Fibroblast of peridontal ligament (primary cell): ENCODE measurements around the gene PAK5.

Source experiments
- DNase-seq: peaks from one replicate; pipeline ENCODE4 v3.0.0-alpha.2; 2010; ENCODE audit errors: extremely low read depth

Gene PAK5

GRCh38 chr20:9789131-9789530 is 49.7 kb downstream of the PAK5 start:
- DNase-seq = no peak

GRCh38 chr20:9775176-9775575 is 63.7 kb downstream of the PAK5 start:
- DNase-seq = no peak

- DNase-seq = no peak
These were observed 68.9 kb downstream of the PAK5 start for GRCh38 chr20:9769954-9770353.

- no peak for DNase-seq
These were observed 77.4 kb downstream of the PAK5 start for GRCh38 chr20:9761476-9761875.

- no peak for DNase-seq
These were observed 79.5 kb downstream of the PAK5 start for GRCh38 chr20:9759392-9759791.

- DNase-seq = no peak
These were observed 80.1 kb downstream of the PAK5 start for GRCh38 chr20:9758752-9759151.

- no peak for DNase-seq
These were observed 82.2 kb downstream of the PAK5 start for GRCh38 chr20:9756660-9757059.

GRCh38 chr20:9755301-9755700 is 83.6 kb downstream of the PAK5 start:
- DNase-seq = no peak

GRCh38 chr20:9744551-9744950 is 94.3 kb downstream of the PAK5 start:
- DNase-seq = no peak

- no peak for DNase-seq
These were observed 95.0 kb downstream of the PAK5 start for GRCh38 chr20:9743871-9744270.

- DNase-seq = no peak
These were observed 96.1 kb downstream of the PAK5 start for GRCh38 chr20:9742821-9743220.

- DNase-seq = no peak
These were observed 96.9 kb downstream of the PAK5 start for GRCh38 chr20:9741996-9742395.

- DNase-seq = no peak
These were observed 98.4 kb downstream of the PAK5 start for GRCh38 chr20:9740486-9740885.

- no peak for DNase-seq
These were observed 98.9 kb downstream of the PAK5 start for GRCh38 chr20:9739991-9740390.

GRCh38 chr20:9736373-9736772 is 102.5 kb downstream of the PAK5 start:
- DNase-seq = no peak

GRCh38 chr20:9723501-9724202 is 115.2 kb downstream of the PAK5 start:
- no peak for DNase-seq

- no peak for DNase-seq
These were observed 127.0 kb downstream of the PAK5 start for GRCh38 chr20:9711872-9712271.

- DNase-seq = no peak
These were observed 128.2 kb downstream of the PAK5 start for GRCh38 chr20:9710685-9711084.

GRCh38 chr20:9705722-9706476 is 133.0 kb downstream of the PAK5 start:
- no peak for DNase-seq

- DNase-seq = no peak
These were observed 139.7 kb downstream of the PAK5 start for GRCh38 chr20:9699181-9699580.

- DNase-seq = no peak
These were observed 149.8 kb downstream of the PAK5 start for GRCh38 chr20:9689041-9689440.

- no peak for DNase-seq
These were observed 152.0 kb downstream of the PAK5 start for GRCh38 chr20:9686866-9687265.

GRCh38 chr20:9686455-9686854 is 152.4 kb downstream of the PAK5 start:
- no peak for DNase-seq

- DNase-seq = no peak
These were observed 152.9 kb downstream of the PAK5 start for GRCh38 chr20:9686001-9686400.
